AG09319 (cell line): ENCODE data around the gene RRBP1.

Experiments
- DNase-seq: peaks from one replicate; pipeline ENCODE4 v3.0.0-alpha.2; 2010; ENCODE audit warnings: low read depth; ENCODE audit errors: extremely low read depth
- CTCF ChIP-seq: IDR thresholded peaks from 2 replicates; pipeline ENCODE4 v1.5.1; 2011; ENCODE audit warnings: low read depth, mild to moderate bottlenecking, inconsistent platforms, low read length, moderate library complexity

Gene RRBP1

GRCh38 chr20:17615645-17616479 is 66.2 kb downstream of the RRBP1 start:
- no peak for TF ChIP-seq CTCF
- no peak for DNase-seq

GRCh38 chr20:17614812-17615644 is 67.0 kb downstream of the RRBP1 start:
- TF ChIP-seq CTCF, result no peak
- DNase-seq, result no peak

- DNase-seq, result no peak
Observed at GRCh38 chr20:17614176-17614811, 67.7 kb downstream of the RRBP1 start.

GRCh38 chr20:17613328-17614175 is 68.5 kb downstream of the RRBP1 start:
- no peak for TF ChIP-seq CTCF
- no peak for DNase-seq

More at GRCh38 chr20:17614176-17614811, 67.7 kb downstream of the RRBP1 start:
- no peak for TF ChIP-seq CTCF

GRCh38 chr20:17612992-17613327 is 69.1 kb downstream of the RRBP1 start:
- DNase-seq, result no peak
- TF ChIP-seq CTCF, result no peak

GRCh38 chr20:17612287-17612991 is 69.6 kb downstream of the RRBP1 start:
- DNase-seq, result no peak

More at GRCh38 chr20:17612287-17612991, 69.6 kb downstream of the RRBP1 start:
- no peak for TF ChIP-seq CTCF
